Stimulated activated CD8-positive, alpha-beta memory T cell treated with anti-CD3 and anti-CD28 coated beads, Interleukin-12 subunit alpha, Interleukin-12 subunit beta, amount 100 ng/mL, for 1 hour (primary cell): ENCODE data around the gene INO80E.
"Not testable (repeated sequence)": the region's sequence is repeated elsewhere in the genome, so short reads cannot be mapped to it uniquely, and the experiment has no call there.

Source experiments
- DNase-seq: peaks from one replicate; pipeline ENCODE4 v3.0.0-alpha.2; 2020; ENCODE audit warnings: low read depth

Gene INO80E

DNA sequence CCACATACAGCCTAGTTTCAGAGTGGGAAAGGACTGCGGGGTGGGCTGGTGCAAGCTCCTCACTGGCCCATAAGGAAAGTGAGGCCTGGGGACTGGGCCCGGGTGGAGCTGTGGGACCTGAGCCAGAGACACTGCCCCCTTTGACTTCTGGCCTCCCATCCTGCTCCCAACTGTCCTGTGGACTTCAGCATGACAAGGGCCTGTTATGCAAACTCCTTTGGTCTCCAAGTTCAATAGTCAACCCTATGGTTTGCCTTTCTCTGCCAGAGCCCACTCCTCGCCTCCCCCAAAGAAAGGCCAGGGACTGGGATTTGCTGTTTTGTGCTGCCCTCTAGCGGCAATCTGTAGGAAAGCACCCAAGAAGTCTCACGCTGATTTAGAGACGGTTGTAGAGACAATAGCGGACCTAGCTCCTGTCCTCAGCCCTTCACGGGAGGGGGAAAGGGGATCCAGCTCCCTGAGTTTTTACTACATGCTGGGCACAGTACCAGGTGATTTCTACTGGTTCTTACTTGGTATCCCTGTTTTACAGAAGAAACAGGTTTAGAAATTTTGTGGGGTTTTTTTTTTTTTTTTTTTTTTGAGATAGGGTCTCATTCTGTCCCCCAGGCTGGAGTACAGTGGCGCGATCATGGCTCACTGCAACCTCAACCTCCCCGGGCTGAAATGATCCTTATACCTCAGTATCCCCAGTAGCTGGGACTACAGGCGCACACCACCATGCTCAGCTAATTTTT, 36.2 kb downstream of the INO80E start:
- DNase-seq: peak; percentile 28

DNA sequence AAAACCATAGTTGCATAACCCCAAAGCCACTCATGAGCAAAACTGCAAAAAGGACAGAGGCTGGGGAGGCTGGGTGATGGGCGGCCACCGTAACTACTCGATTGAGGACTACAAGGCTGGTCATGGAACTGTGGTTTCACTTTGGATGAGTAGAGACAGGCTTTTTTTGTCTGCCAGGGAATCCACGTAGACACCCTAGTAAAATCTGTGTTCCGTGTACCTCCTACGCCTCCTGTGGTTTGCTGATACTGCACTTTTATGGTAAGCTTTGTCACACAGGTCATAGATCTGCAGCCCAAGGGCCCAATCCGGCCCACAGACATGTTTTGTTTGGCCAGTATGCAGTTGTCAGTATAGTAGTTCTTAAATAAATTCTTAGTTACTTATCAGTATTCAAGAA, 37.2 kb downstream of the INO80E start:
- DNase-seq: no peak

DNA sequence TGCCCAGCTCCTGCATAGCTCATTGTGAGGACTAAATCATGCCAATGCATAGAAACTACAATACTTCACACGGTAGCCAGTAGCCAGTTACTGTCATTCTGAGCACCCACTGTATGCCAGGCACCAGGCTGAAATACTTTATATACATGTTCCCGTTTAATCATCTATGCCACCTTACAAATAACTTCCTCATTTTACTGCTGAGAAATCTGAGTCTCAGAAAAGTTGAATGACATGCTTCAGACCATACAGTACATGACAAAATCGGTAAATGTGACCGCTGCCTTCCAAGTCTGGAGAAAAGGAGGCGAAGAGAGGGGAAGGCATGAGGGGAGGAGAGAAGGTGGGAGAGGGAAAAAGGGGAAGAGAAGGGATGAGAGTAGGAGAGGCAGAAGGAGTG, 44.2 kb downstream of the INO80E start:
- DNase-seq: no peak

DNA sequence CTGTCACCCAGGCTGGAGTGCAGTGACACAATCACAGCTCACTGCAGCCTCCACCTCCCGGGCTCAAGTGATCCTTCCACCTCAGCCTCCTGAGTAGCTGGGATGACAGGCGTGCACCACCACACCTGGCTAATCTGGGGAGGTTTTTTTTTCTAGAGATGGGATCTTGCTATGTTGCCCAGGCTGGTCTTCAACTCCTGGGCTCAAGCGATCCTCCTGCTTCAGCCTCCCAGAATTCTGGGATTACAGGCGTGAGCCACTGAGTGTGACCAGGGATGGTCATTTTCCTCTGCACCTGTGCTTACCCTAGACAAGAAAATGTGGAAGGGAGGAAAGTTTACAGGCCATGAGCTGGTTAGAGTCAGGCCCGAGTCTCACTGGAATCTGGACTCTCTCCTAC, 44.6 kb downstream of the INO80E start:
- DNase-seq: not testable (repeated sequence)

DNA sequence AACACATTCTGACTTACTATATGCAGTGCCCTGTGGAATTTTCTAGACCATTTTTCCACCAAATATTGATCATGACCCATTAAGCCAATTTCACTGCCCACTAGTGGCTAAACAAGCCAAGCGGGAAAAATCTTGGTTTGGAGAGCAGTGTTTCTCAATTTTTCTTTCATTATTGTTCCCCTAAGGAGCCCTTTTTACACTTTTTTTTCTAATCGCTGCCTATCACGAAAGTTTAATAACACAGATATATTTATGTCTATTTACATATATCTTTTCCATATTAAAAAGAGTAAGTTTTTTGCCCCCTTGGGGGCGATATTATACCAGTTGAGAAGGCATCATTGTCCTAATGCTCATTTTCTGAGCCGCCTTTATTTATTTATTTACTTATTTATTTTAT, 45.8 kb downstream of the INO80E start:
- DNase-seq: no peak

GRCh38 chr16:30046178-30046577, 50.1 kb downstream of the INO80E start:
- no peak for DNase-seq

DNA sequence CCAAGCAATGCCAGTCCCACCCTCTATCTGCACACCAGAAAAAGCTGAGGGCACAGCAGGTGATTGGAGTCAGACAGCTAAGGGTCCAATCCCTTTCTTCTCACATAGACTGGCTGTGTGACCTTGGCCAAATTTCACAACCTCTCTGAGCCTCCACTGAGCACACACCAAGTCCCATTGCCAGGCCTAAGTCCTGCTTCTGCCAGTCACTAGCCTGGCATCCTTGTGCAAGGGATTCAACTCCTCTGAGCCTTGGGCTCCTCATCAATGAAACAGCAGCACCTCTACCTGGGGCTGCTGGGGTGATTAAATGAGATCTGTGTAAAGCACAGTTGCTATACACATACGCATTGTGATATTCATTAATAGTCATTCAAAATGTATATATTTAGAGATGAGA, 50.5 kb downstream of the INO80E start:
- no peak for DNase-seq

- no peak for DNase-seq
Measured at GRCh38 chr16:30049871-30050270, 53.8 kb downstream of the INO80E start.

DNA sequence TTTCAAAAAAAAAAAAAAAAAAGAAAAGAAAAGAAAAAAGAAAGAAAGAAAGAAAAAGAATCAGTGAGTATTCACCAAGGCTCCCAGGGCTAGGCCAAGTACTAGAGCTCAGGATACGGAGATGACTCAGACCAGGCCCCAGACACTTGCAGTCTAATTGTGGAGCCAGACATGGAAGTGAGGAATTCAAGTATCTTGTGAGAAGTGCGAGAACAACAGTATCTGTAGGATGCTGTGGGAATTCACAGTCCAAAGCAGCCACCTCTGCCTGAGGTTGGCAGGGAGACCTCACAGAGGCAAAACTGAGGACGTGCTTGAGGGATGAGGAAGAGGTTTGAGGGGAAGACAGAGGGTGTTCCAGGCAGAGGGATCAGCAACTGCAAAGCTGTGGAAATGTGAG, 55.5 kb downstream of the INO80E start:
- DNase-seq: no peak

- DNase-seq: peak; percentile 89
Measured at GRCh38 chr16:30052671-30053372, 56.8 kb downstream of the INO80E start.

GRCh38 chr16:30053376-30054015, 57.5 kb downstream of the INO80E start:
- DNase-seq: no peak

GRCh38 chr16:30054451-30054850, 58.4 kb downstream of the INO80E start:
- DNase-seq: no peak

GRCh38 chr16:30054959-30055553, 59.0 kb downstream of the INO80E start:
- no peak for DNase-seq
